HG03354 (cell line): ENCODE measurements around the gene RRP12.
"Not testable (repeated sequence)": the region's sequence is repeated elsewhere in the genome, so short reads cannot be mapped to it uniquely, and the experiment has no call there.

ENCODE experiments used
- ATAC-seq: cut with Tn5 transposase; IDR thresholded peaks from one replicate; pipeline ENCODE4 v1.9.1; 2021; ENCODE audit warnings: mild to moderate bottlenecking; ENCODE audit not compliant: unreplicated experiment, poor library complexity, severe bottlenecking

The RRP12 gene

GRCh38 chr10:97407211-97407951 lies 6.2 kb upstream of the RRP12 start:
- peak; percentile 96 for ATAC-seq

- not testable (repeated sequence) for ATAC-seq
Measured at GRCh38 chr10:97406483-97406882, 5.3 kb upstream of the RRP12 start.

GRCh38 chr10:97406064-97406463 lies 4.9 kb upstream of the RRP12 start:
- no peak for ATAC-seq

- ATAC-seq = no peak
Measured at GRCh38 chr10:97404044-97404443, 2.9 kb upstream of the RRP12 start.

GRCh38 chr10:97401455-97401919 lies 347 bp upstream of the RRP12 start:
- ATAC-seq = no peak

GRCh38 chr10:97399843-97400545 lies 1.1 kb downstream of the RRP12 start:
- no peak for ATAC-seq

- ATAC-seq = no peak
Measured at GRCh38 chr10:97396056-97396455, 5.1 kb downstream of the RRP12 start.

GRCh38 chr10:97393034-97393573 lies 8.0 kb downstream of the RRP12 start:
- no peak for ATAC-seq

GRCh38 chr10:97390091-97390490 lies 11.0 kb downstream of the RRP12 start:
- ATAC-seq = no peak

GRCh38 chr10:97388152-97388551 lies 13.0 kb downstream of the RRP12 start:
- ATAC-seq = no peak

- ATAC-seq = no peak
Measured at GRCh38 chr10:97385565-97385964, 15.6 kb downstream of the RRP12 start.

GRCh38 chr10:97384641-97385040 lies 16.5 kb downstream of the RRP12 start:
- no peak for ATAC-seq

GRCh38 chr10:97384156-97384555 lies 17.0 kb downstream of the RRP12 start:
- ATAC-seq = no peak

GRCh38 chr10:97383159-97383558 lies 18.0 kb downstream of the RRP12 start:
- no peak for ATAC-seq

- no peak for ATAC-seq
Measured at GRCh38 chr10:97381626-97382025, 19.5 kb downstream of the RRP12 start.

GRCh38 chr10:97380516-97380915 lies 20.6 kb downstream of the RRP12 start:
- ATAC-seq = no peak

GRCh38 chr10:97378933-97379921 lies 21.9 kb downstream of the RRP12 start:
- ATAC-seq = no peak

GRCh38 chr10:97376413-97376812 lies 24.7 kb downstream of the RRP12 start:
- ATAC-seq = no peak

- no peak for ATAC-seq
Measured at GRCh38 chr10:97373456-97373855, 27.7 kb downstream of the RRP12 start.
